ENCODE data around the gene EIF5.

The EIF5 gene

GRCh38 chr14:103366741-103367140 is 32.7 kb downstream of the EIF5 start:
- no peak for DNase-seq (ENCODE audit: low read depth)
- no peak for TF ChIP-seq CTCF (conservative IDR thresholded peaks at IDR 0.05; ENCODE audit: control insufficient read depth, insufficient read depth, low read depth, low read length)
- no peak overlapping the region for H3K4me3 ChIP-seq (ENCODE audit: control insufficient read depth, low read depth, low read length)

- H3K4me3 ChIP-seq (ENCODE audit: control insufficient read depth, low read depth, low read length): no peak overlapping the region
- TF ChIP-seq CTCF (conservative IDR thresholded peaks at IDR 0.05; ENCODE audit: control insufficient read depth, insufficient read depth, low read depth, low read length): no peak
- DNase-seq (ENCODE audit: low read depth): no peak
Measured at GRCh38 chr14:103367995-103368394, 34.0 kb downstream of the EIF5 start.

- no peak overlapping the region for H3K4me3 ChIP-seq (ENCODE audit: control insufficient read depth, low read depth, low read length)
- DNase-seq (ENCODE audit: low read depth): no peak
- TF ChIP-seq CTCF (conservative IDR thresholded peaks at IDR 0.05; ENCODE audit: control insufficient read depth, insufficient read depth, low read depth, low read length): no peak
Measured at GRCh38 chr14:103370087-103370486, 36.0 kb downstream of the EIF5 start.

- DNase-seq (ENCODE audit: low read depth): no peak
- no peak overlapping the region for H3K4me3 ChIP-seq (ENCODE audit: control insufficient read depth, low read depth, low read length)
- no peak for TF ChIP-seq CTCF (conservative IDR thresholded peaks at IDR 0.05; ENCODE audit: control insufficient read depth, insufficient read depth, low read depth, low read length)
Measured at GRCh38 chr14:103372017-103372416, 38.0 kb downstream of the EIF5 start.

GRCh38 chr14:103372552-103373304 is 38.7 kb downstream of the EIF5 start:
- no peak for TF ChIP-seq CTCF (conservative IDR thresholded peaks at IDR 0.05; ENCODE audit: control insufficient read depth, insufficient read depth, low read depth, low read length)
- H3K4me3 ChIP-seq (ENCODE audit: control insufficient read depth, low read depth, low read length): no peak overlapping the region
- peak; percentile 98 for DNase-seq (ENCODE audit: low read depth)

GRCh38 chr14:103374121-103374520 is 40.1 kb downstream of the EIF5 start:
- H3K4me3 ChIP-seq (ENCODE audit: control insufficient read depth, low read depth, low read length): no peak overlapping the region
- DNase-seq (ENCODE audit: low read depth): no peak
- no peak for TF ChIP-seq CTCF (conservative IDR thresholded peaks at IDR 0.05; ENCODE audit: control insufficient read depth, insufficient read depth, low read depth, low read length)

Measured in fibroblast of mammary gland (primary cell).